HepG2 (cell line): ENCODE results near the gene SELENOH. TPM values are rescaled to one million over a fixed set of nuclear protein-coding genes. Genes with fewer than 3 reads are reported as not detected.
A peak's percentile ranks its signal among the peaks of the same experiment; 100 is the strongest.

ENCODE experiments used
- HDAC1 ChIP-seq: sonication (generic); formaldehyde crosslinking; IDR thresholded peaks from 2 replicates; pipeline ENCODE4 v1.5.1; 2020; ENCODE audit warnings: mild to moderate bottlenecking, missing genetic modification reagents
- HNF4A ChIP-seq: sonication (generic); formaldehyde crosslinking; IDR thresholded peaks from 2 replicates; pipeline ENCODE4 v1.4.0; 2020; ENCODE audit warnings: missing genetic modification reagents
- HNF4G ChIP-seq, 2 experiments: sonication (generic) in 1 of 2; formaldehyde crosslinking in 1 of 2; IDR thresholded peaks; 2 replicates each; pipeline versions ENCODE4 v1.4.0 to v1.6.1; 2011 to 2020; ENCODE audit warnings: borderline replicate concordance in 2 of 2, low read depth in 2 of 2, mild to moderate bottlenecking in 2 of 2, low read length in 1 of 2, missing genetic modification reagents in 1 of 2, moderate library complexity in 1 of 2
- JARID2 ChIP-seq: sonication (generic); formaldehyde crosslinking; IDR thresholded peaks from 2 replicates; pipeline ENCODE4 v1.8.1; 2023; ENCODE audit warnings: missing genetic modification reagents, inconsistent platforms; ENCODE audit not compliant: insufficient replicate concordance
- KAT7 ChIP-seq: IDR thresholded peaks from 2 replicates; pipeline ENCODE4 v1.6.1; 2018; ENCODE audit warnings: borderline replicate concordance, missing compliant biosample characterization
- KDM6A ChIP-seq: IDR thresholded peaks from 2 replicates; pipeline ENCODE4 v1.6.1; 2016; ENCODE audit warnings: low read depth
- KLF13 ChIP-seq: sonication (generic); formaldehyde crosslinking; IDR thresholded peaks from 2 replicates; pipeline ENCODE4 v1.4.0; 2020; ENCODE audit warnings: mild to moderate bottlenecking, missing genetic modification reagents
- KMT2A ChIP-seq: sonication (generic); formaldehyde crosslinking; IDR thresholded peaks from 2 replicates; pipeline ENCODE4 v1.4.0; 2020; ENCODE audit warnings: missing genetic modification reagents
- PITX1 ChIP-seq: sonication (generic); formaldehyde crosslinking; IDR thresholded peaks from 2 replicates; pipeline ENCODE4 v1.5.1; 2020; ENCODE audit warnings: mild to moderate bottlenecking, missing genetic modification reagents
- SAP130 ChIP-seq: IDR thresholded peaks from 2 replicates; pipeline ENCODE4 v1.6.1; 2016; ENCODE audit warnings: low read depth
- SKI ChIP-seq: fragments of 450-650 bp; IDR thresholded peaks from one replicate; pipeline ENCODE4 v1.6.1; 2018; ENCODE audit warnings: mild to moderate bottlenecking; ENCODE audit not compliant: partially characterized antibody
- TBX2 ChIP-seq: sonication (generic); formaldehyde crosslinking; IDR thresholded peaks from 2 replicates; pipeline ENCODE4 v1.5.0; 2020; ENCODE audit warnings: missing genetic modification reagents, mild to moderate bottlenecking, borderline replicate concordance
- YEATS4 ChIP-seq: sonication (generic); formaldehyde crosslinking; IDR thresholded peaks from 2 replicates; pipeline ENCODE4 v1.4.0; 2020; ENCODE audit warnings: missing genetic modification reagents, borderline replicate concordance
- ZNF230 ChIP-seq: sonication (generic); formaldehyde crosslinking; IDR thresholded peaks from 2 replicates; pipeline ENCODE4 v1.4.0; 2020; ENCODE audit warnings: mild to moderate bottlenecking, missing genetic modification reagents
- ZNF317 ChIP-seq: sonication (generic); formaldehyde crosslinking; IDR thresholded peaks from 2 replicates; pipeline ENCODE4 v1.5.0; 2020; ENCODE audit warnings: mild to moderate bottlenecking, missing genetic modification reagents
- ZNF337 ChIP-seq: sonication (generic); formaldehyde crosslinking; IDR thresholded peaks from 2 replicates; pipeline ENCODE4 v1.5.1; 2020; ENCODE audit warnings: missing genetic modification reagents, low read depth, mild to moderate bottlenecking, borderline replicate concordance
- ZNF746 ChIP-seq: sonication (generic); formaldehyde crosslinking; IDR thresholded peaks from 2 replicates; pipeline ENCODE4 v1.8.0; 2022; ENCODE audit warnings: mild to moderate bottlenecking, missing genetic modification reagents
- polyA plus RNA-seq, 8 experiments: library from polyadenylated mRNA; depleted of rRNA in 3 of 8; stranded (reverse) in 7 of 8; unstranded in 1 of 8; fragments of >200 nt; fragmentation: Illumina TruSeq in 4 of 8; extraction: Trizol in 4 of 8; gene quantifications; 2 replicates each; pipeline versions ENCODE4 v1.2.1 to v1.2.3, GENCODE V29; 2011 to 2016; ENCODE audit warnings: low read depth in 4 of 8, missing spikeins in 1 of 8, mixed read lengths in 1 of 8; ENCODE audit not compliant: insufficient read depth in 1 of 8
- total RNA-seq, 5 experiments: library from RNA; depleted of rRNA; stranded (reverse); fragments of >200 nt; fragmentation: Illumina TruSeq; extraction: Trizol; gene quantifications; 2 replicates each; pipeline ENCODE4 v1.2.3, GENCODE V29; 2016; ENCODE audit warnings: low read depth in 1 of 5
- TF ChIP-seq, protein P1 (sequence below): sonication (generic); formaldehyde crosslinking; IDR thresholded peaks from 2 replicates; pipeline ENCODE4 v1.4.0; 2020; ENCODE audit warnings: missing genetic modification reagents
- TF ChIP-seq, protein P2 (sequence below): sonication (generic); formaldehyde crosslinking; IDR thresholded peaks from 2 replicates; pipeline ENCODE4 v1.5.0; 2020; ENCODE audit warnings: missing genetic modification reagents
- TF ChIP-seq, protein P3 (sequence below): sonication (generic); IDR thresholded peaks from 2 replicates; pipeline ENCODE4 v1.6.1; 2016; ENCODE audit warnings: low read depth, borderline replicate concordance
- TF ChIP-seq, protein P4 (sequence below): sonication (generic); formaldehyde crosslinking; IDR thresholded peaks from 2 replicates; pipeline ENCODE4 v1.9.0; 2022; ENCODE audit warnings: low read depth, missing genetic modification reagents
- TF ChIP-seq, protein P5 (sequence below): IDR thresholded peaks from 2 replicates; pipeline ENCODE4 v1.6.1; 2016; ENCODE audit warnings: missing compliant biosample characterization, missing genetic modification reagents, borderline replicate concordance
- TF ChIP-seq, protein P6 (sequence below): sonication (generic); formaldehyde crosslinking; IDR thresholded peaks from 2 replicates; pipeline ENCODE4 v1.4.0; 2020; ENCODE audit warnings: missing genetic modification reagents

SELENOH gene
- total and polyA plus RNA-seq, 2 of the 13 experiments (the other 11 are each of a cell fraction or from before 2014, with no cell fraction given) = 27.2 to 77.4 TPM

DNA sequence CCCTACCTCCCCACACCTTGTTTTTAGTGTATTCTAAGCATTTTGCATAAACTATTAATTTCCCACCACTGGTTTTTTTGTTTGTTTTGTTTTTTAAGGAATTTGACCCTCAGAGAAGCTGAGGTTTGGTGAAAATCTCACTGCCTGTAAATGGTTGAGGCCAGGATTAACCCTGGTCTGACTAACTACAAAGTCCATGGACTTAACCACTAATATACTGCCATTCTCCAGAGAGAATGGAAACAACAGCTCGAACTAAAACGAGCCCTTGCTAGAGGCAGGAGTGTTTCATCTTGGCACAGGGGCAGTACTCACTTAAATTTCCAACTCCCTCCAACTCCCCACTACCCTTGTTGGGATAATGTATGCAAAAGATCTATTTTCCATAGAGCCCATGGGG lies 23.3 kb downstream of the SELENOH start (continued):
- TF ChIP-seq, protein P1, sequence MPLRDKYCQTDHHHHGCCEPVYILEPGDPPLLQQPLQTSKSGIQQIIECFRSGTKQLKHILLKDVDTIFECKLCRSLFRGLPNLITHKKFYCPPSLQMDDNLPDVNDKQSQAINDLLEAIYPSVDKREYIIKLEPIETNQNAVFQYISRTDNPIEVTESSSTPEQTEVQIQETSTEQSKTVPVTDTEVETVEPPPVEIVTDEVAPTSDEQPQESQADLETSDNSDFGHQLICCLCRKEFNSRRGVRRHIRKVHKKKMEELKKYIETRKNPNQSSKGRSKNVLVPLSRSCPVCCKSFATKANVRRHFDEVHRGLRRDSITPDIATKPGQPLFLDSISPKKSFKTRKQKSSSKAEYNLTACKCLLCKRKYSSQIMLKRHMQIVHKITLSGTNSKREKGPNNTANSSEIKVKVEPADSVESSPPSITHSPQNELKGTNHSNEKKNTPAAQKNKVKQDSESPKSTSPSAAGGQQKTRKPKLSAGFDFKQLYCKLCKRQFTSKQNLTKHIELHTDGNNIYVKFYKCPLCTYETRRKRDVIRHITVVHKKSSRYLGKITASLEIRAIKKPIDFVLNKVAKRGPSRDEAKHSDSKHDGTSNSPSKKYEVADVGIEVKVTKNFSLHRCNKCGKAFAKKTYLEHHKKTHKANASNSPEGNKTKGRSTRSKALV (CRISPR knock-in tag) = no peak
- TF ChIP-seq SKI (no peak), YEATS4 (CRISPR knock-in tag) (no peak), KDM6A (CRISPR knock-in tag) (no peak), JARID2 (CRISPR knock-in tag) (no peak), ZNF317 (no peak), ZNF337 (CRISPR knock-in tag) (no peak), KLF13 (no peak), KAT7 (CRISPR knock-in tag) (0 out of 2 replicates have a peak, but pooled peaks have one; percentile 16), TBX2 (no peak), KMT2A (peak; percentile 46; the same call in 1 of the 2 replicates), HNF4A (CRISPR knock-in tag) (peak; percentile 62), ZNF746 (no peak), PITX1 (CRISPR knock-in tag) (peak; percentile 40; the same call in 1 of the 2 replicates), ZNF230 (CRISPR knock-in tag) (no peak), HDAC1 (CRISPR knock-in tag) (0 out of 2 replicates have a peak, but pooled peaks have one; percentile 34), HNF4G (IDR thresholded peaks at IDR 0.05; ENCODE audit: borderline replicate concordance, low read depth, low read length) (peak; percentile 49; the same call in 1 of the 2 replicates), HNF4G (CRISPR knock-in tag; IDR thresholded peaks at IDR 0.05; ENCODE audit: borderline replicate concordance, low read depth) (no peak), SAP130 (CRISPR knock-in tag) (0 out of 2 replicates have a peak, but pooled peaks have one; percentile 18)
- TF ChIP-seq, protein P2, sequence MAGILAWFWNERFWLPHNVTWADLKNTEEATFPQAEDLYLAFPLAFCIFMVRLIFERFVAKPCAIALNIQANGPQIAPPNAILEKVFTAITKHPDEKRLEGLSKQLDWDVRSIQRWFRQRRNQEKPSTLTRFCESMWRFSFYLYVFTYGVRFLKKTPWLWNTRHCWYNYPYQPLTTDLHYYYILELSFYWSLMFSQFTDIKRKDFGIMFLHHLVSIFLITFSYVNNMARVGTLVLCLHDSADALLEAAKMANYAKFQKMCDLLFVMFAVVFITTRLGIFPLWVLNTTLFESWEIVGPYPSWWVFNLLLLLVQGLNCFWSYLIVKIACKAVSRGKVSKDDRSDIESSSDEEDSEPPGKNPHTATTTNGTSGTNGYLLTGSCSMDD (CRISPR knock-in tag) = no peak
- TF ChIP-seq, protein P3, sequence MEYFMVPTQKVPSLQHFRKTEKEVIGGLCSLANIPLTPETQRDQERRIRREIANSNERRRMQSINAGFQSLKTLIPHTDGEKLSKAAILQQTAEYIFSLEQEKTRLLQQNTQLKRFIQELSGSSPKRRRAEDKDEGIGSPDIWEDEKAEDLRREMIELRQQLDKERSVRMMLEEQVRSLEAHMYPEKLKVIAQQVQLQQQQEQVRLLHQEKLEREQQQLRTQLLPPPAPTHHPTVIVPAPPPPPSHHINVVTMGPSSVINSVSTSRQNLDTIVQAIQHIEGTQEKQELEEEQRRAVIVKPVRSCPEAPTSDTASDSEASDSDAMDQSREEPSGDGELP = no peak
- TF ChIP-seq, protein P4, sequence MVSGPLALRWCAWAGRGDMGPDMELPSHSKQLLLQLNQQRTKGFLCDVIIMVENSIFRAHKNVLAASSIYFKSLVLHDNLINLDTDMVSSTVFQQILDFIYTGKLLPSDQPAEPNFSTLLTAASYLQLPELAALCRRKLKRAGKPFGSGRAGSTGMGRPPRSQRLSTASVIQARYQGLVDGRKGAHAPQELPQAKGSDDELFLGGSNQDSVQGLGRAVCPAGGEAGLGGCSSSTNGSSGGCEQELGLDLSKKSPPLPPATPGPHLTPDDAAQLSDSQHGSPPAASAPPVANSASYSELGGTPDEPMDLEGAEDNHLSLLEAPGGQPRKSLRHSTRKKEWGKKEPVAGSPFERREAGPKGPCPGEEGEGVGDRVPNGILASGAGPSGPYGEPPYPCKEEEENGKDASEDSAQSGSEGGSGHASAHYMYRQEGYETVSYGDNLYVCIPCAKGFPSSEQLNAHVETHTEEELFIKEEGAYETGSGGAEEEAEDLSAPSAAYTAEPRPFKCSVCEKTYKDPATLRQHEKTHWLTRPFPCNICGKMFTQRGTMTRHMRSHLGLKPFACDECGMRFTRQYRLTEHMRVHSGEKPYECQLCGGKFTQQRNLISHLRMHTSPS (CRISPR knock-in tag) = no peak
- TF ChIP-seq, protein P5, sequence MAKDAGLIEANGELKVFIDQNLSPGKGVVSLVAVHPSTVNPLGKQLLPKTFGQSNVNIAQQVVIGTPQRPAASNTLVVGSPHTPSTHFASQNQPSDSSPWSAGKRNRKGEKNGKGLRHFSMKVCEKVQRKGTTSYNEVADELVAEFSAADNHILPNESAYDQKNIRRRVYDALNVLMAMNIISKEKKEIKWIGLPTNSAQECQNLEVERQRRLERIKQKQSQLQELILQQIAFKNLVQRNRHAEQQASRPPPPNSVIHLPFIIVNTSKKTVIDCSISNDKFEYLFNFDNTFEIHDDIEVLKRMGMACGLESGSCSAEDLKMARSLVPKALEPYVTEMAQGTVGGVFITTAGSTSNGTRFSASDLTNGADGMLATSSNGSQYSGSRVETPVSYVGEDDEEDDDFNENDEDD (CRISPR knock-in tag) = no peak
- TF ChIP-seq, protein P6, sequence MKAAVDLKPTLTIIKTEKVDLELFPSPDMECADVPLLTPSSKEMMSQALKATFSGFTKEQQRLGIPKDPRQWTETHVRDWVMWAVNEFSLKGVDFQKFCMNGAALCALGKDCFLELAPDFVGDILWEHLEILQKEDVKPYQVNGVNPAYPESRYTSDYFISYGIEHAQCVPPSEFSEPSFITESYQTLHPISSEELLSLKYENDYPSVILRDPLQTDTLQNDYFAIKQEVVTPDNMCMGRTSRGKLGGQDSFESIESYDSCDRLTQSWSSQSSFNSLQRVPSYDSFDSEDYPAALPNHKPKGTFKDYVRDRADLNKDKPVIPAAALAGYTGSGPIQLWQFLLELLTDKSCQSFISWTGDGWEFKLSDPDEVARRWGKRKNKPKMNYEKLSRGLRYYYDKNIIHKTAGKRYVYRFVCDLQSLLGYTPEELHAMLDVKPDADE (CRISPR knock-in tag) = no peak
